ENCODE results near the gene CACNB4. TPM values are rescaled to one million over a fixed set of nuclear protein-coding genes. Genes with fewer than 3 reads are reported as not detected.
A peak's percentile ranks its signal among the peaks of the same experiment; 100 is the strongest.

Gene CACNB4
- total RNA-seq, 1 donor: 4.3 TPM

GRCh38 chr2:151826737-151827157 is 272.1 kb downstream of the CACNB4 start:
- Histone ChIP-seq H3K4me3 (ENCODE audit: insufficient read depth, low read length) (peak overlapping the region; percentile 93), H3K4me2 (ENCODE audit: insufficient read depth, low read length) (peak overlapping the region; percentile 100), H3K9me3 (ENCODE audit: low read depth, low read length) (no peaks in the 10 kb centered on the region), H3K4me1 (ENCODE audit: insufficient read depth, low read length) (peaks cover 29% of the 10 kb centered on the region), H2AFZ (ENCODE audit: low read length) (no peak overlapping the region), H4K20me1 (ENCODE audit: insufficient read depth, low read length) (peaks cover 37% of the 10 kb centered on the region), H3K79me2 (ENCODE audit: insufficient read depth, low read length) (peaks cover 61% of the 10 kb centered on the region), H3K36me3 (ENCODE audit: insufficient read depth, low read length) (no peaks in the 10 kb centered on the region), H3K27me3 (ENCODE audit: insufficient read depth, low read length) (no peaks in the 10 kb centered on the region), H3K27ac (ENCODE audit: low read depth, low read length) (peak overlapping the region; percentile 76)
- TF ChIP-seq CTCF (IDR thresholded peaks at IDR 0.05; ENCODE audit: extremely low read depth, low read depth, low read length): no peak
- DNase-seq (ENCODE audit: insufficient read length, low spot score, missing footprints): peak; percentile 38

GRCh38 chr2:151824886-151825285 is 274.0 kb downstream of the CACNB4 start:
- no peaks in the 10 kb centered on the region for H3K36me3 ChIP-seq (ENCODE audit: insufficient read depth, low read length)
- H3K4me3 ChIP-seq (ENCODE audit: insufficient read depth, low read length): no peak overlapping the region
- H3K4me2 ChIP-seq (ENCODE audit: insufficient read depth, low read length): no peak overlapping the region
- H2AFZ ChIP-seq (ENCODE audit: low read length): no peak overlapping the region
- H4K20me1 ChIP-seq (ENCODE audit: insufficient read depth, low read length): peaks cover 46% of the 10 kb centered on the region
- DNase-seq (ENCODE audit: insufficient read length, low spot score, missing footprints): no peak
- peaks cover 29% of the 10 kb centered on the region for H3K4me1 ChIP-seq (ENCODE audit: insufficient read depth, low read length)
- no peaks in the 10 kb centered on the region for H3K27me3 ChIP-seq (ENCODE audit: insufficient read depth, low read length)
- H3K9me3 ChIP-seq (ENCODE audit: low read depth, low read length): no peaks in the 10 kb centered on the region
- peaks cover 76% of the 10 kb centered on the region for H3K79me2 ChIP-seq (ENCODE audit: insufficient read depth, low read length)
- no peak for TF ChIP-seq CTCF (IDR thresholded peaks at IDR 0.05; ENCODE audit: extremely low read depth, low read depth, low read length)
- H3K27ac ChIP-seq (ENCODE audit: low read depth, low read length): no peak overlapping the region

GRCh38 chr2:151823651-151824050 is 275.2 kb downstream of the CACNB4 start:
- Histone ChIP-seq H3K27ac (ENCODE audit: low read depth, low read length) (no peak overlapping the region), H3K27me3 (ENCODE audit: insufficient read depth, low read length) (no peaks in the 10 kb centered on the region), H3K9me3 (ENCODE audit: low read depth, low read length) (no peaks in the 10 kb centered on the region), H3K4me2 (ENCODE audit: insufficient read depth, low read length) (no peak overlapping the region), H3K4me1 (ENCODE audit: insufficient read depth, low read length) (peaks cover 25% of the 10 kb centered on the region), H4K20me1 (ENCODE audit: insufficient read depth, low read length) (peaks cover 56% of the 10 kb centered on the region), H2AFZ (ENCODE audit: low read length) (no peak overlapping the region), H3K4me3 (ENCODE audit: insufficient read depth, low read length) (no peak overlapping the region), H3K79me2 (ENCODE audit: insufficient read depth, low read length) (peaks cover 89% of the 10 kb centered on the region), H3K36me3 (ENCODE audit: insufficient read depth, low read length) (no peaks in the 10 kb centered on the region)
- no peak for TF ChIP-seq CTCF (IDR thresholded peaks at IDR 0.05; ENCODE audit: extremely low read depth, low read depth, low read length)
- DNase-seq (ENCODE audit: insufficient read length, low spot score, missing footprints): no peak

- TF ChIP-seq CTCF (IDR thresholded peaks at IDR 0.05; ENCODE audit: extremely low read depth, low read depth, low read length): no peak
- H3K4me1 ChIP-seq (ENCODE audit: insufficient read depth, low read length): peaks cover 11% of the 10 kb centered on the region
- H3K4me3 ChIP-seq (ENCODE audit: insufficient read depth, low read length): no peak overlapping the region
- H3K27me3 ChIP-seq (ENCODE audit: insufficient read depth, low read length): no peaks in the 10 kb centered on the region
- H3K36me3 ChIP-seq (ENCODE audit: insufficient read depth, low read length): no peaks in the 10 kb centered on the region
- H3K79me2 ChIP-seq (ENCODE audit: insufficient read depth, low read length): peaks cover 91% of the 10 kb centered on the region
- peaks cover 57% of the 10 kb centered on the region for H4K20me1 ChIP-seq (ENCODE audit: insufficient read depth, low read length)
- H3K27ac ChIP-seq (ENCODE audit: low read depth, low read length): no peak overlapping the region
- H2AFZ ChIP-seq (ENCODE audit: low read length): no peak overlapping the region
- DNase-seq (ENCODE audit: insufficient read length, low spot score, missing footprints): no peak
- no peak overlapping the region for H3K4me2 ChIP-seq (ENCODE audit: insufficient read depth, low read length)
- no peaks in the 10 kb centered on the region for H3K9me3 ChIP-seq (ENCODE audit: low read depth, low read length)
Measured at GRCh38 chr2:151819920-151820319, 278.9 kb downstream of the CACNB4 start.
